ENCODE results near the gene POLR1A. TPM values are rescaled to one million over a fixed set of nuclear protein-coding genes. Genes with fewer than 3 reads are reported as not detected.

Gene POLR1A
- total and polyA plus RNA-seq, 2 of the 8 experiments (the other 6 are each of a cell fraction or from before 2014, with no cell fraction given) = 8.9 to 58.1 TPM

GRCh38 chr2:86140969-86141392, 35.3 kb upstream of the POLR1A start:
- H3K9me3 ChIP-seq (ENCODE audit: insufficient read depth in 2 of 2, low read depth in 1 of 2, low read length in 1 of 2) = no peaks in the 10 kb centered on the region
- H2BK120ac ChIP-seq (replicated peaks; ENCODE audit: low read depth, low read length) = no peak overlapping the region
- H3K79me2 ChIP-seq (ENCODE audit: control insufficient read depth in 1 of 2, insufficient read depth in 2 of 2, low read length in 2 of 2) = no peaks in the 10 kb centered on the region
- H4K8ac ChIP-seq (ENCODE audit: extremely low read depth, insufficient read depth, low read length) = no peak overlapping the region
- no peak overlapping the region for H4K5ac ChIP-seq (ENCODE audit: insufficient read length, low read depth, low read length)
- no peaks in the 10 kb centered on the region for H3K27me3 ChIP-seq (replicated peaks in 1 of 4; ENCODE audit: control insufficient read depth in 3 of 4, extremely low read depth in 1 of 4, insufficient read depth in 3 of 4, low read length in 3 of 4)
- no peak overlapping the region for H2BK15ac ChIP-seq (ENCODE audit: low read length)
- H3K4me3 ChIP-seq (ENCODE audit: extremely low read depth in 1 of 4, insufficient read depth in 2 of 4, low read depth in 3 of 4, low read length in 4 of 4) = no peak overlapping the region
- POLR2A ChIA-PET (ENCODE audit: partially characterized antibody) = interaction anchor here (0.6 to 1.5 kb wide), 6 partner anchors 10 to 56 kb away, joined by 3 to 5 read pairs (median 3); partner anchors contain the start of genes IMMT, POLR1A and PTCD3
- H3K79me1 ChIP-seq (ENCODE audit: low read depth, low read length) = no peaks in the 10 kb centered on the region
- H3K27ac ChIP-seq (ENCODE audit: low read depth, low read length) = no peak overlapping the region
- H4K91ac ChIP-seq (replicated peaks; ENCODE audit: insufficient read length, low read length) = no peak overlapping the region
- H3K36me3 ChIP-seq (ENCODE audit: control insufficient read depth in 2 of 4, insufficient read depth in 4 of 4, low read length in 3 of 4) = peaks cover 35 to 78% (median 55%) of the 10 kb centered on the region in 4 experiments
- no peak overlapping the region for H3K14ac ChIP-seq (ENCODE audit: insufficient read length)
- no peak for TF ChIP-seq ZNF274 (IDR thresholded peaks at IDR 0.05; ENCODE audit: borderline replicate concordance, extremely low read depth, low read length)
- TF ChIP-seq SP4 (IDR thresholded peaks at IDR 0.05; ENCODE audit: low read length) = no peak
- no peak for TF ChIP-seq GTF2F1 (IDR thresholded peaks at IDR 0.05; ENCODE audit: borderline replicate concordance, low read depth, low read length)
- TF ChIP-seq ASH2L (IDR thresholded peaks at IDR 0.05; ENCODE audit: low read length) = no peak
- 0 out of 2 replicates have a peak, but pooled peaks have one; percentile 14 for TF ChIP-seq USF2 (IDR thresholded peaks at IDR 0.05; ENCODE audit: low read length)
- no peak for TF ChIP-seq SRF (IDR thresholded peaks at IDR 0.05; ENCODE audit: low read depth, low read length)
- no peak for TF ChIP-seq BACH1 (IDR thresholded peaks at IDR 0.05; ENCODE audit: low read length)
- TF ChIP-seq SIN3A (conservative IDR thresholded peaks at IDR 0.05 in 1 of 2, IDR thresholded peaks at IDR 0.05 in 1 of 2; ENCODE audit: low read depth in 1 of 2, low read length in 2 of 2) = no peak
- no peak for TF ChIP-seq ATF2 (IDR thresholded peaks at IDR 0.05; ENCODE audit: low read length)
- peak in 1 of 2 experiments; percentile 41 for TF ChIP-seq POLR2A (IDR thresholded peaks at IDR 0.05; ENCODE audit: control extremely low read depth in 1 of 2, low read depth in 2 of 2, low read length in 2 of 2)
- TF ChIP-seq RBBP5 (IDR thresholded peaks at IDR 0.05; ENCODE audit: borderline replicate concordance, low read depth, low read length) = no peak
- FAIRE-seq = no peak
- H3K23ac ChIP-seq (ENCODE audit: insufficient read length) = no peak overlapping the region
- H2BK20ac ChIP-seq (ENCODE audit: low read length) = no peak overlapping the region
- H3K23me2 ChIP-seq (ENCODE audit: low read depth, low read length) = no peaks in the 10 kb centered on the region
- no peak overlapping the region for H2BK12ac ChIP-seq (ENCODE audit: low read depth, low read length)
- H3K18ac ChIP-seq (ENCODE audit: extremely low read depth, low read length) = no peak overlapping the region
- H3K56ac ChIP-seq (replicated peaks; ENCODE audit: insufficient read length, low read depth, low read length) = no peak overlapping the region
- CTCF ChIA-PET (ENCODE audit: partially characterized antibody) = interaction anchor here (1.3 kb wide), 1 partner anchor 53 kb away, joined by 4 read pairs; no protein-coding TSS in a partner anchor
- no peak overlapping the region for H3K4ac ChIP-seq (replicated peaks; ENCODE audit: insufficient read length, low read depth, low read length)
- no peaks in the 10 kb centered on the region for H3K4me1 ChIP-seq (replicated peaks in 1 of 4; ENCODE audit: control insufficient read depth in 3 of 4, insufficient read depth in 4 of 4, low read length in 3 of 4)
- H3K4me2 ChIP-seq (ENCODE audit: insufficient read depth in 1 of 2, low read depth in 2 of 2, low read length in 2 of 2) = no peak overlapping the region
- WGBS, 2 experiments (ENCODE audit: extremely low coverage in 1 of 2, insufficient coverage in 1 of 2, insufficient read length in 1 of 2, insufficient replicate concordance in 2 of 2, low coverage in 1 of 2, low lambda C conversion rate in 2 of 2, missing lambda C conversion rate in 1 of 2) = 86% methylated on average over 4 of the region's 4 CpGs; no CpG with 5 or more reads in 1 of the 2 experiments
- DNase-seq (ENCODE audit: low read depth in 1 of 2, low spot score in 2 of 2) = no peak
- H4K20me1 ChIP-seq (replicated peaks in 1 of 2; ENCODE audit: control insufficient read depth in 1 of 2, insufficient read depth in 2 of 2, low read length in 2 of 2) = peaks cover 0 to 6% of the 10 kb centered on the region in 2 experiments
- no peak overlapping the region for H3K9ac ChIP-seq (replicated peaks in 1 of 4; ENCODE audit: extremely low read depth in 1 of 4, low read depth in 3 of 4, low read length in 3 of 4)
- H2AK5ac ChIP-seq (ENCODE audit: low read depth, low read length) = no peak overlapping the region
- no peak overlapping the region for H2AFZ ChIP-seq (ENCODE audit: low read length)
- H2BK5ac ChIP-seq (ENCODE audit: low read depth, low read length) = no peak overlapping the region

Data from H1 (cell line).